Measurements from ENCODE around the gene MC5R.
A peak's percentile ranks its signal among the peaks of the same experiment; 100 is the strongest.
"Not testable (repeated sequence)": the region's sequence is repeated elsewhere in the genome, so short reads cannot be mapped to it uniquely, and the experiment has no call there.

MC5R gene

DNA sequence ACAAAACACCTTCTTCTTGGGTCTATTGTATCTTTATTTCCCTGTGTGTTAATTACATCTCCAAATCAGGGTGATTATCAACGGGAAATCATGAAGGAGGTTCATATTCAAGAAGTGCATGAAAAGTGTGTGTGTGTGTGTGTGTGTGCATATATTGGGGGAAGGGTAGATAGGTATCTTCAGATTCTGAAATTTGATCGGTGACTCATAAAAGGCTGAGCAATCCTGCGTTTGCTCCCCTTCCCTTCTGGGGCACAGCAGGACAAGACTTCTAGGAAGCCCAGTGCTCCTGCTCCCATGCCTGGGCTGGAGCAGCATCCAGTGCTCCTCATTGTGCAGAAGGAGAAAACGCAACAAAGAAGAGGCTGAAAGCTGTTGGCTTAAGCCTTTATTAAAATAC is 25.8 kb downstream of the MC5R start:
- no peak for DNase-seq (ENCODE audit: low spot score)

GRCh38 chr18:13862898-13863297 is 38.9 kb downstream of the MC5R start:
- not testable (repeated sequence) for DNase-seq (ENCODE audit: low spot score)

- DNase-seq (ENCODE audit: low spot score), result peak; percentile 10
Observed at GRCh38 chr18:13868501-13869271, 44.7 kb downstream of the MC5R start.

DNA sequence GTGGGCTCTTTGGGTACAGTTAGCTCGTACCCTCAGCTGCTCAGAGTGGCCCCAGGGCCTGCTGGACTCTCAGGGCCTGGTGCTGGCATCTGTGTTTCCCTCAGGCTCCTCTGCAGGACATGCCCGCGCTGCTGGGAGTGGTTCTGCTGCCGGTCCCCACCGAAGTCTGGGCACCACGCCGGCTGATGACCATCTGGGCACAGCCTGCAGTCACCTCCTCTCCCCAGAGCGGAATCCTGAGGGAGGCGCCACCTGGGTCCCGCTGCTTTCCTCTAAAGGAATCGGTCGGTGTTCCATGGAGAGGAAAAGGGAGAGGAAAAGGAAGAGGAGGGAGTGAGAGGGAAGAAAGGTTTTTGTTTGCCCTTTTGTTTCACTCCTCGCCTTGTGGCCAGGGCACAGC is 47.8 kb downstream of the MC5R start:
- no peak for DNase-seq (ENCODE audit: low spot score)

- DNase-seq (ENCODE audit: low spot score), result no peak
Observed at GRCh38 chr18:13872373-13872772, 48.4 kb downstream of the MC5R start.

DNA sequence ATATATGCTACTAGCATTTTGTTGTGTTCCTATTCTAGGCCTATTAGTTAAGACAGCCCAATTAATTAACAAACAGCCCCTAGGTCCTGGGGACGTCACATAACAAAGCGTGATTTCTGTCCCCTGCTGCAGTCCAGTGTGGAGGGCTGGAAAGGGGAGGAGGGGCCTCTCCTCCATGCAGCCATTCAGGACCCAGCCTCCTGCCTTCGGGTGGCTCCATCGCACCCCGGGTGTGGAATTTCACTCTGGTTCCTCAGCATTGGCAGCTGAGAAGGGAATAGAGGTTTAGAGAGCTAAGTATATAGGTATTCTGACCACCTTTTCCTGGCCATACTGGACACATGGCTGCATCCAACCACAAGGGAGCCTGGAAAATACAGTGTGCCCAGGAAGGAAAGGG is 49.0 kb downstream of the MC5R start:
- DNase-seq (ENCODE audit: low spot score), result no peak

DNA sequence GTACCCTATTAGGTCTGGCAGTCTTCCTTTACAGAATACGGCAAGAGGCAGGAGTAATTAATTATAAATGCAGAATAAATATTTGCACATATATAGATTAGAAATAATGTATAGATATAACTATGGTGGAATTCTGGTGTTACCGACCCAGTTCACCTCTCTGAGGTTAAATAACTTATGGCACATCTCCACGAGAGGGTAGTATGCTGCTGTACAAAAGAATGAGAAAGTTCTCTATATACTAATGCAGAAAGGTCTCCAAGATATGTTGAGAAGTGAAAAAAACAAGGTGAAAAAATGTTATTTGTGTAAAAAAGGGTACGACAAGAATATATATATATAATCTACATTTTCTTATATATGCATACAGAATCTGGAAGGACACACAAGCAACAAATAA is 50.6 kb downstream of the MC5R start:
- DNase-seq (ENCODE audit: low spot score), result no peak

Measured in Ammon's horn (tissue), 1 donor.